H9 (cell line): ENCODE data around the gene EML4. TPM values are rescaled to one million over a fixed set of nuclear protein-coding genes. Genes with fewer than 3 reads are reported as not detected.

Experiments
- DNase-seq: peaks from one replicate; pipeline ENCODE4 v3.0.0-alpha.2; 2017
- H2AFZ ChIP-seq: one replicate; pipeline ENCODE4 v1.6.1; 2013; ENCODE audit warnings: mild to moderate bottlenecking, low read length, control low read depth, moderate library complexity
- H2AK5ac ChIP-seq: 2 replicates; pipeline ENCODE4 v1.6.1; 2013; ENCODE audit warnings: low read length, control low read depth, mixed read lengths; ENCODE audit not compliant: insufficient read length
- H2BK120ac ChIP-seq: one replicate; pipeline ENCODE4 v1.6.1; 2013; ENCODE audit warnings: low read depth, mild to moderate bottlenecking, low read length, control low read depth, inconsistent platforms; ENCODE audit not compliant: poor library complexity, severe bottlenecking
- H2BK12ac ChIP-seq: 2 replicates; pipeline ENCODE4 v1.6.1; 2013; ENCODE audit warnings: low read length, control low read depth, mixed read lengths, low read depth; ENCODE audit not compliant: insufficient read length
- H2BK15ac ChIP-seq: 2 replicates; pipeline ENCODE4 v1.6.1; 2013; ENCODE audit warnings: low read depth, low read length, control low read depth
- H2BK20ac ChIP-seq: one replicate; pipeline ENCODE4 v1.6.1; 2013; ENCODE audit warnings: low read depth, mild to moderate bottlenecking, low read length, control low read depth, inconsistent platforms; ENCODE audit not compliant: poor library complexity, severe bottlenecking
- H2BK5ac ChIP-seq: 2 replicates; pipeline ENCODE4 v1.6.1; 2013; ENCODE audit warnings: low read length, control low read depth, mixed read lengths; ENCODE audit not compliant: insufficient read length
- H3K14ac ChIP-seq: 2 replicates; pipeline ENCODE4 v1.6.1; 2013; ENCODE audit warnings: low read length, control low read depth; ENCODE audit not compliant: insufficient read depth
- H3K18ac ChIP-seq: 2 replicates; pipeline ENCODE4 v1.6.1; 2013; ENCODE audit warnings: low read depth, mild to moderate bottlenecking, mixed read lengths, low read length, control low read depth; ENCODE audit not compliant: insufficient read length
- H3K23ac ChIP-seq: 2 replicates; pipeline ENCODE4 v1.6.1; 2013; ENCODE audit warnings: low read length, control low read depth, mixed read lengths, low read depth; ENCODE audit not compliant: insufficient read length
- H3K23me2 ChIP-seq: 2 replicates; pipeline ENCODE4 v1.6.1; 2013; ENCODE audit warnings: low read depth, mild to moderate bottlenecking, mixed read lengths, low read length, control low read depth; ENCODE audit not compliant: insufficient read length, poor library complexity, severe bottlenecking
- H3K27ac ChIP-seq: 2 replicates; pipeline ENCODE4 v1.5.1; 2013; ENCODE audit warnings: low read length, control low read depth, mixed read lengths, low read depth; ENCODE audit not compliant: insufficient read length
- H3K27me3 ChIP-seq: 2 replicates; pipeline ENCODE4 v1.6.1; 2013; ENCODE audit warnings: low read length, control low read depth, inconsistent platforms; ENCODE audit not compliant: insufficient read depth
- H3K4ac ChIP-seq: 2 replicates; pipeline ENCODE4 v1.6.1; 2013; ENCODE audit warnings: low read depth, mild to moderate bottlenecking, control low read depth, inconsistent platforms, low read length, moderate library complexity
- H3K4me1 ChIP-seq: 2 replicates; pipeline ENCODE4 v1.6.1; 2013; ENCODE audit warnings: low read length, control low read depth, inconsistent platforms; ENCODE audit not compliant: insufficient read depth
- H3K4me2 ChIP-seq: 2 replicates; pipeline ENCODE4 v1.6.1; 2013; ENCODE audit warnings: low read length, control low read depth, mixed read lengths; ENCODE audit not compliant: insufficient read length, insufficient read depth
- H3K56ac ChIP-seq: 2 replicates; pipeline ENCODE4 v1.6.1; 2013; ENCODE audit warnings: low read depth, mild to moderate bottlenecking, mixed read lengths, low read length, control low read depth; ENCODE audit not compliant: insufficient read length
- H3K79me1 ChIP-seq: 2 replicates; pipeline ENCODE4 v1.6.1; 2013; ENCODE audit warnings: low read depth, mild to moderate bottlenecking, moderate library complexity, low read length, control low read depth, inconsistent platforms; ENCODE audit not compliant: insufficient read depth, poor library complexity, severe bottlenecking
- H3K79me2 ChIP-seq: 2 replicates; pipeline ENCODE4 v1.6.1; 2013; ENCODE audit warnings: low read length, control low read depth, inconsistent platforms; ENCODE audit not compliant: insufficient read depth
- H3K9ac ChIP-seq: 2 replicates; pipeline ENCODE4 v1.6.1; 2013; ENCODE audit warnings: low read length, control low read depth, mixed read lengths; ENCODE audit not compliant: insufficient read length; ENCODE audit errors: extremely low read depth
- H3K9me3 ChIP-seq: one replicate; pipeline ENCODE4 v1.6.1; 2013; ENCODE audit warnings: low read depth, low read length, inconsistent platforms; ENCODE audit not compliant: control insufficient read depth
- H3T11ph ChIP-seq: one replicate; pipeline ENCODE4 v1.6.1; 2013; ENCODE audit warnings: mild to moderate bottlenecking, low read length, control low read depth, inconsistent platforms
- H4K20me1 ChIP-seq: one replicate; pipeline ENCODE4 v1.6.1; 2013; ENCODE audit not compliant: control insufficient read depth, insufficient read length, insufficient read depth
- H4K5ac ChIP-seq: 2 replicates; pipeline ENCODE4 v1.6.1; 2013; ENCODE audit warnings: low read depth, mild to moderate bottlenecking, mixed read lengths, low read length, control low read depth; ENCODE audit not compliant: insufficient read length
- H4K8ac ChIP-seq: replicated peaks from 2 replicates; pipeline ENCODE4 v1.6.1; 2013; ENCODE audit warnings: low read length, control low read depth, mixed read lengths, low read depth; ENCODE audit not compliant: insufficient read length
- H4K91ac ChIP-seq: 2 replicates; pipeline ENCODE4 v1.6.1; 2013; ENCODE audit warnings: low read depth, mild to moderate bottlenecking, moderate library complexity, mixed read lengths, low read length, control low read depth; ENCODE audit not compliant: insufficient read length
- H3K27ac Mint-ChIP-seq, 3 experiments: 2 replicates in 2 of 3; 3 replicates in 1 of 3; pipeline ENCODE4 v1.8.0; 2020 to 2021; ENCODE audit warnings: mixed read lengths in 3 of 3, mild to moderate bottlenecking in 1 of 3, moderate library complexity in 1 of 3
- H3K27me3 Mint-ChIP-seq: 2 replicates; pipeline ENCODE4 v1.8.0; 2021; ENCODE audit warnings: low read depth, mild to moderate bottlenecking, moderate library complexity, mixed read lengths
- H3K36me3 Mint-ChIP-seq, 3 experiments: 2 replicates in 2 of 3; 3 replicates in 1 of 3; pipeline ENCODE4 v1.8.0; 2020 to 2021; ENCODE audit warnings: low read depth in 3 of 3, mixed read lengths in 3 of 3; ENCODE audit not compliant: insufficient read depth in 1 of 3
- H3K4me1 Mint-ChIP-seq, 2 experiments: 2 replicates each; pipeline ENCODE4 v1.8.0; 2020; ENCODE audit warnings: mixed read lengths in 2 of 2
- H3K4me3 Mint-ChIP-seq, 2 experiments: 2 replicates in 1 of 2; 3 replicates in 1 of 2; pipeline ENCODE4 v1.8.0; 2020 to 2021; ENCODE audit warnings: mild to moderate bottlenecking in 2 of 2, mixed read lengths in 2 of 2, moderate library complexity in 1 of 2
- H3K9me3 Mint-ChIP-seq, 2 experiments: 2 replicates in 1 of 2; 3 replicates in 1 of 2; pipeline ENCODE4 v1.8.0; 2020; ENCODE audit warnings: mild to moderate bottlenecking in 2 of 2, mixed read lengths in 2 of 2, moderate library complexity in 1 of 2
- WGBS: extraction: QIAGEN DNeasy Blood & Tissue Kit; methylation state at CpG from one replicate; pipeline ENCODE4 v1.1.7; 2013; ENCODE audit warnings: missing lambda C conversion rate, low lambda C conversion rate, mixed read lengths; ENCODE audit not compliant: insufficient read length; ENCODE audit errors: extremely low coverage; 5-methylcytosine and 5-hydroxymethylcytosine counted together
- total RNA-seq: library from RNA; stranded (reverse); gene quantifications from 2 replicates; pipeline ENCODE4 v1.2.1, GENCODE V29; 2021
- TF ChIP-seq, protein P1 (sequence below): fragments of 200-600 bp; sonication (generic); conservative IDR thresholded peaks from 3 replicates; pipeline ENCODE4 v1.8.0; 2021; ENCODE audit warnings: antibody characterized with exemption, mild to moderate bottlenecking

The EML4 gene
- total RNA-seq, 1 experiment from 2014 or later: 68.6 TPM

- no peak overlapping the region for H3K27ac Mint-ChIP-seq
- no CpG with 5 or more reads among the region's 2 CpGs for WGBS
These were observed 117.3 kb downstream of the EML4 start for GRCh38 chr2:42286268-42286946.

More at GRCh38 chr2:42286268-42286946, 117.3 kb downstream of the EML4 start:
- Mint-ChIP-seq H3K4me1 (no peaks in the 10 kb centered on the region; a peak in 1 of 4 replicates), H3K4me3 (no peak overlapping the region), H3K9me3 (no peaks in the 10 kb centered on the region), H3K36me3 (peaks cover 6 to 26% (median 19%) of the 10 kb centered on the region in 3 experiments; a peak in 5 of 7 replicates), H3K27me3 (no peaks in the 10 kb centered on the region)
- no peak overlapping the region for H3K23ac ChIP-seq
- no peak overlapping the region for H2BK20ac ChIP-seq
- H3K9ac ChIP-seq: no peak overlapping the region
- no peak overlapping the region for H4K8ac ChIP-seq
- H2BK15ac ChIP-seq: no peak overlapping the region
- no peak overlapping the region for H3K4ac ChIP-seq
- H3K56ac ChIP-seq: no peak overlapping the region
- no peak overlapping the region for H3K27ac ChIP-seq
- H3K79me1 ChIP-seq: no peaks in the 10 kb centered on the region
- no peaks in the 10 kb centered on the region for H3K4me1 ChIP-seq
- TF ChIP-seq, protein P1, sequence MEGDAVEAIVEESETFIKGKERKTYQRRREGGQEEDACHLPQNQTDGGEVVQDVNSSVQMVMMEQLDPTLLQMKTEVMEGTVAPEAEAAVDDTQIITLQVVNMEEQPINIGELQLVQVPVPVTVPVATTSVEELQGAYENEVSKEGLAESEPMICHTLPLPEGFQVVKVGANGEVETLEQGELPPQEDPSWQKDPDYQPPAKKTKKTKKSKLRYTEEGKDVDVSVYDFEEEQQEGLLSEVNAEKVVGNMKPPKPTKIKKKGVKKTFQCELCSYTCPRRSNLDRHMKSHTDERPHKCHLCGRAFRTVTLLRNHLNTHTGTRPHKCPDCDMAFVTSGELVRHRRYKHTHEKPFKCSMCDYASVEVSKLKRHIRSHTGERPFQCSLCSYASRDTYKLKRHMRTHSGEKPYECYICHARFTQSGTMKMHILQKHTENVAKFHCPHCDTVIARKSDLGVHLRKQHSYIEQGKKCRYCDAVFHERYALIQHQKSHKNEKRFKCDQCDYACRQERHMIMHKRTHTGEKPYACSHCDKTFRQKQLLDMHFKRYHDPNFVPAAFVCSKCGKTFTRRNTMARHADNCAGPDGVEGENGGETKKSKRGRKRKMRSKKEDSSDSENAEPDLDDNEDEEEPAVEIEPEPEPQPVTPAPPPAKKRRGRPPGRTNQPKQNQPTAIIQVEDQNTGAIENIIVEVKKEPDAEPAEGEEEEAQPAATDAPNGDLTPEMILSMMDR: no peak
- H4K5ac ChIP-seq: no peak overlapping the region
- H2AFZ ChIP-seq: no peak overlapping the region
- no peak for DNase-seq
- H3K14ac ChIP-seq: no peak overlapping the region
- no peaks in the 10 kb centered on the region for H4K20me1 ChIP-seq
- no peak overlapping the region for H2BK12ac ChIP-seq
- H3K27me3 ChIP-seq: no peaks in the 10 kb centered on the region
- no peaks in the 10 kb centered on the region for H3K23me2 ChIP-seq
- H3K18ac ChIP-seq: no peak overlapping the region
- H2AK5ac ChIP-seq: no peak overlapping the region
- no peak overlapping the region for H2BK5ac ChIP-seq
- H4K91ac ChIP-seq: no peak overlapping the region
- no peak overlapping the region for H3K4me2 ChIP-seq
- H3K9me3 ChIP-seq: no peaks in the 10 kb centered on the region
- no peaks in the 10 kb centered on the region for H3K79me2 ChIP-seq
- H3T11ph ChIP-seq: no peak overlapping the region
- no peak overlapping the region for H2BK120ac ChIP-seq
